ENCODE measurements around the gene HMOX1.
A peak's percentile ranks its signal among the peaks of the same experiment; 100 is the strongest.

HMOX1 gene, protein sequence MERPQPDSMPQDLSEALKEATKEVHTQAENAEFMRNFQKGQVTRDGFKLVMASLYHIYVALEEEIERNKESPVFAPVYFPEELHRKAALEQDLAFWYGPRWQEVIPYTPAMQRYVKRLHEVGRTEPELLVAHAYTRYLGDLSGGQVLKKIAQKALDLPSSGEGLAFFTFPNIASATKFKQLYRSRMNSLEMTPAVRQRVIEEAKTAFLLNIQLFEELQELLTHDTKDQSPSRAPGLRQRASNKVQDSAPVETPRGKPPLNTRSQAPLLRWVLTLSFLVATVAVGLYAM

DNA sequence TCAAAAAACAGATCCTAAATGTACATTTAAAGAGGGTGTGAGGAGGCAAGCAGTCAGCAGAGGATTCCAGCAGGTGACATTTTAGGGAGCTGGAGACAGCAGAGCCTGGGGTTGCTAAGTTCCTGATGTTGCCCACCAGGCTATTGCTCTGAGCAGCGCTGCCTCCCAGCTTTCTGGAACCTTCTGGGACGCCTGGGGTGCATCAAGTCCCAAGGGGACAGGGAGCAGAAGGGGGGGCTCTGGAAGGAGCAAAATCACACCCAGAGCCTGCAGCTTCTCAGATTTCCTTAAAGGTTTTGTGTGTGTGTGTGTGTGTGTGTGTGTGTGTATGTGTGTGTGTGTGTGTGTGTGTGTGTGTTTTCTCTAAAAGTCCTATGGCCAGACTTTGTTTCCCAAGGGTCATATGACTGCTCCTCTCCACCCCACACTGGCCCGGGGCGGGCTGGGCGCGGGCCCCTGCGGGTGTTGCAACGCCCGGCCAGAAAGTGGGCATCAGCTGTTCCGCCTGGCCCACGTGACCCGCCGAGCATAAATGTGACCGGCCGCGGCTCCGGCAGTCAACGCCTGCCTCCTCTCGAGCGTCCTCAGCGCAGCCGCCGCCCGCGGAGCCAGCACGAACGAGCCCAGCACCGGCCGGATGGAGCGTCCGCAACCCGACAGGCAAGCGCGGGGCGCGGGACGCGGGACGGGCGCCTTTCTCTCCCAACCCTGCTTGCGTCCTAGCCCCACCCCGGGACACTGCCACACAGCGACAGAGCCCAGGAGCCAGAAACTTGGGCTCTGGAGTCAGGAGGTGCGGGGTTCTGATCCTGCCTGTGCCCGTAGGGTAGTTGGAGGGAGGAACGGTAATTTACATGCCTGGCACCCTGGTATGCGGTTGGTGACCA is at the start of gene HMOX1:
HMOX1 (plus strand) TSS at position 560 of the 887 bp plus-strand sequence; CDS start at position 638, 78 bp downstream.
- peak; percentile 89 for DNase-seq

DNA sequence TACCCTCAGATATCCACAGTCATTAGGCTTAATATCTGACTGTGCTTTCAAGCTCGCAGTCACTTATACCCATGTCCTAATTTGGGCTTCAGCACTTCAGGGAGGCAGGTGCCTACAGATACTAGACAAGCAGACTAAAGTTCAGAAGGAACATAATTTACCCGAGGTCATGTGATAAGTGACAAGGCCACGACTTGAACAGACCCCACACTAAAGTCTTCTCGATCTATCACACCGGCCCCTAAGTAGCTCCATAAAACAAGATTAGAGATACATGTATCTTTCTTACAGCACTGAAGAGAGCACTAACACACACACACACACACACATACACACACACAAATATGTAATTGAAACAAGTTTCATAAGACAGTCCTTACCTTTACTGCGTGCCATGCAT is 48.6 kb upstream of the HMOX1 start:
- no peak for DNase-seq

DNA sequence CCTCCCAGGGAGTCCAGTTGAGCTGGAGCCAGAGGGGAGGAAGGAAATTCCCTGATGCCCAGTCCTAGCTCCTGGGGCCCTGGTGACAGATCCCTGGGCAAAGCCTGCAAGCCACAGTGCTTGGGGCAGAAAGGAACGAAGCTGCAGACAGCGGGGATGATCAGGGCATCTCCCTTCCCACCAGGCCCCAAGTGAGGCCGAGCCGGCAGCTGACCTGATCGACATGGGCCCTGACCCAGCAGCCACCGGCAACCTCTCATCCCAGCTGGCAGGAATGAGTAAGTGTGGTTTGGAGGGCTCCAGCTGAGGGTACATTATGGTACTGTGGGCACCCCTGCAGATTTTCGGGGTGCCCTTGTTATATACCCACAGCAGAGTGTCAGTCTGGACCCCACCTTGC is 47.7 kb upstream of the HMOX1 start:
- no peak for DNase-seq

DNA sequence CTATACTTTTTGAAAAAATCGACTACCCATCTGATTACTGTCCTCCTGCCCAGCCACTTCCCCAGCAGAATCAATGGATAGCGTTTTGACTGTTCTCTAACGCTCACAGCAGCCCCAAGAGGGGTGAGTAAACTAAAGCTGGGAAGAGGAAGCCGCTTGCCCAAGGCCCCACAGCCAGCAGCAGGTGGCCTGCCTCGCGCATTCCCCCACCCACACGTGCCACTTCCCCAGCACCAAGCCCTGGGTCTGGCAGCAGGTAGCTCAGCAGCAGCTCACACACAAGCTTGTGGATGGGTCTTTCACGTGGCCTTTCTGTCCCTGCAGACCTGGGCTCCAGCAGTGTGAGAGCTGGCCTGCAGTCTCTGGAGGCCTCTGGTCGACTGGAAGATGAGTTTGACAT is 46.9 kb upstream of the HMOX1 start:
- DNase-seq = no peak

DNA sequence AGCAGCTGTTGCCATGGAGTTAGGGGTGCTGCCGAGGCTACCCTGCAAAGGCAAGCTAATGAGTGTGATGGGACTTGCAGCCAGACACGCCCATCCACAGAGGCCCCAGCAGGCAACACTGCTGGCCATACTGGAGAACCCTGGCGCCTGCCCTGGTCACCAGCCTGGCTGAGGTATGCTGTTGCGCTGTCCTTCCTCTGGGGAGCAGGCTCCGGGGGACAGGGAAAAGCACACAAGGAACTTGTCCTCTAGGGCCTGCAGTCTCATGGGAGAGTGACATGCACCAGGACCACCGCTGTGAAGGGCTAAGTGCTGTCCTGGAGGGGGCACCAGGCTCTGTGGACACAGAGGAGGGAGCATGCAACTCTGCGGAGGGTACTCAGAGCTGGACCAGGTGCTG is 45.4 kb upstream of the HMOX1 start:
- DNase-seq = no peak

DNA sequence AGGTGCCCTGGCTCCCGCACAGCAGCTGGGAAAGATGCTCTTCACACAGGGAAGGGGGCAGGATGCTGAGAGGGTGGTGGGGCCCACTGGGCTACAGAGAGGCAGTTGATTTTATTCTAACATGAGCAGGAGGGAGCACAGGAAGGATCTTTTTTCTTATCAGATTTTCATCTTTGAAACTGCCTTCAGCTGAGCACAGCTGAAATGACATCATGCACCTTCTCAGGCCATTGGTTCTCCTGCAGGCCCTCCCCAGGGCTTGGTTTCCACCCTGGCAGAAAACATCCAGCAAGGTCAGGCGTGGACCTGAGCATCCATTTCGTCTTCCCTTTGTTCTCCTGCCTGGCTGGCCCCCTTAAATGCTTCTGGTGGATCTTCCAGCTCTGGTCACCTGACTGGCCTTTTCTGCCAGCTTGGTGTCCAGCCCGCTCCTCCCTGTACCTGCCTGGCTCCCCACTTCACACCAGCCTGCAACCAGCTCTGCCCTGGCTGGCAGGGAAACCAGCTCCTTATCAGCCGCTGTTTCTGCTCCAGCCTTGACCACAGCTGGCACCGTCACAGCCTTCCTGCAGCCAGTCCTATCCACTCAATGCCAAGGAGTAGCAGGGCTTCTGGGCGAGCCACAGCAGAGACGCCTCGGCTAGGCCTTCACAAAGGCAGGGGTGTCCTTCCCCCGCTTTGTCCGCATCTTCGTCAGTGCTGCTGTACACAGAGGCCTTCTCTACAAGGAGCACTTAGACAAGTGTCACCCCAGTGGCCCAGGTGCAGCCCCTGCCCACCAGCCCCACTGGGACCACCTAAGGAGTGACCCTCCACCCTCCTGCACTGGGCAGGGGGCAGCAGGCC is 44.7 kb upstream of the HMOX1 start:
- DNase-seq = no peak

DNA sequence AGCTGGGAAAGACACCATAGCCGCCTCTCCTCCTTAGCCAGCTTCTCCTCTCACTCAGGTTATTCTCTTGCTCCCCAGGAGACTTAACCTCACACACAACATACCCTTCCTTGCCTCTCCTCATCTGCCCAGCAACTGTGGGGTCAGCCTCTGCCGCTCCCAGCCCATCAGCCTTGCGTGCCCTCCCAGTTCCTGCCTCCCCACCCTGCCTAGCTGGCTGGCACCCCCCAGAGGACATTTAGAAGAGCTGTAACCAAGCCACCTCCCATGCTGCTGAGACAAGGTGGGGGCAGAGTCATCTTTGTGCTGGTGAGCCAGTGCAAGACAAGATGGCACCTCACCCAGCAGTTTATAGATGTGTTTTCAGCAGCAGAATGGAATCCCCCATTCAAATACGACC is 43.0 kb upstream of the HMOX1 start:
- no peak for DNase-seq

DNA sequence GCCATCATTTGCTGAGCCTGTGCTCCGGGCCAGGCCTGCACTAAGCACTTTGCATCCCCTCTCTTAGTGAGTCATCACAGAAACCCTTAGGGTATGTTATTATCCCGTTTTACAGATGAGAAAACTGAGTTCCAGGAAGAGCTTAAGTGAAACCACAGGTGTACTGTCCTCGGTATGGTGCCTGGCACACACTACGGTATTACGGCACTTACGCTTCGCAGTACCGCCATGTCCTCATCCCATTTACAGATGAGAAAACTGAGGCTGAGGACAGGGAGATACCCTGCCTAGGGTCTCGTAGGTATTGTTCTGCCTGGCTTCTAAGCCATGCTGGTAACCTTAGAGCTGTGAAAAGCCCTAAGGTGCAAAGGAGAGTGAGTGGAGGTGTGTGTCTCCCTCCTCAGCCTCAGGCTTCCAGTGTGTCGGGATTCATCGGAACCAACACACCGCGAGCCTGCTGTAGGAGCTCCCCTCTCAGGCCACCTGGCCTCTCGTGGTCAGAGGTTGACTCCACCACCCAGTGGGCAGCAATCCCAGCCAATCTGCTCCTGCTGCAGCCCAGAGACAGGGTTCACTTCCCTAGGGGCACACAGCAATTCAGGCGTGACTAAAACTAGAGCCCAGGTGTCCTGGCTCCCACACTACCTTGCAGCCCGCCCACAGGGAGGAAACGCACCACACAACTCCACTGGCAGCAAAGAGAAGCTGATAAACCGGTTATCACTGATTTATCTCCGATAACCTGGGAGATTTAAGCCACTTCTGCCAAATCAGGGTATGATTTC is 39.6 kb upstream of the HMOX1 start:
- peak; percentile 23 for DNase-seq

DNA sequence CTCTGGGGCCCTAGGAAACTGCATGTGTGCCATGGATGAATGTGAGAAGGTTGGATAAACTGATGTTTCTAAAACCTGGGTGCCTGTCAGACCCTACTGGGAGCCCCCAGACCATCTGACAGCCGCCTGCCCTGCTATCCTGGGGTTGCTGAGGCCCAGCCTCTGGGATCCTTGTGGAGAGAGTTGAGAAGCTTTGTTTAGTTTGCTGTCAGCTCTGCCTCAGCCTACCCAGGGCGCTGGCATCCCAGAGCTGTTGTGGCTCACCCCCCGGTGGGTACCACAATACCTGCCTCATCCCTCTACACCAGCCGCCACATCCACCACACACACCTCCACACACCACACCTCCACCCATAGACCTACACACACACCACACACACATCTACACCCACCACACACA is 38.5 kb upstream of the HMOX1 start:
- DNase-seq = peak; percentile 18

DNA sequence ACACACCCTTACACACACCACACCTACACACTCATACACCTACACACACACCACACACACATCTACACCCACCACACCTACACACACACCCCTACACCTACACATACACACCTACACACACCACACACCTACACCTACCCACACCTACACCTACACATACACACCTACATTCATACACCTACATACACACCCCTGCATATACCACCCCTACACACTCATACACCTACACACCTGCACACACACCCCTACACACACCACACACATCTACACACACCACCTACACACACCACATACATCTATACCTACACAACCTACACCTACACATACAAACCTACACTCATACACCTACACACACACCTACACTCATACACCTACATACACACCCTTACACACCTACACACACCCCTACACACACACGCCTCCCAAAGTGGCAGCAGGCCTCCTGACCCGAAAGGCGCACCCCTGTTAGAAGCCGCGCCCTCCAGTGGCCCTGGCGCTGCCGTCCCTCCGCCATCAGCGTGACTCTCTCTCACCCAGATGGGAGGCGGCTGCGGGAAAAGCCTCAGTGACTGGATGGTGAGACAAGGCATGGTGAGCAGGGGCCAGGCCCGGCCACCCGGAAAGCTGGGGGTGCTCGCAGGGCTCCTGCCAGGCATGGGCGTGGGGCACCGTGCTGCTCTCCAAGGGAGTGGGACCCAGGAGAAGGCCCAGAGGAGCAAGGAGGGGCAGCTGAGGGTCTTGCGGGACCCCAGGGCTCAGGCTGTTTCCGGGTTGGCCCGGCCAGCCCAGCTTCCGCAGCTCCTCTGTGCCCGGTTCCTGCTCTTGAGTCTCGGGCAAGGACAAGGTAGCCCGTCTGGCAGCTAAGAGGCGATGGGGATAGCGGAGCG is 37.0 kb upstream of the HMOX1 start:
- peak; percentile 19 for DNase-seq

DNA sequence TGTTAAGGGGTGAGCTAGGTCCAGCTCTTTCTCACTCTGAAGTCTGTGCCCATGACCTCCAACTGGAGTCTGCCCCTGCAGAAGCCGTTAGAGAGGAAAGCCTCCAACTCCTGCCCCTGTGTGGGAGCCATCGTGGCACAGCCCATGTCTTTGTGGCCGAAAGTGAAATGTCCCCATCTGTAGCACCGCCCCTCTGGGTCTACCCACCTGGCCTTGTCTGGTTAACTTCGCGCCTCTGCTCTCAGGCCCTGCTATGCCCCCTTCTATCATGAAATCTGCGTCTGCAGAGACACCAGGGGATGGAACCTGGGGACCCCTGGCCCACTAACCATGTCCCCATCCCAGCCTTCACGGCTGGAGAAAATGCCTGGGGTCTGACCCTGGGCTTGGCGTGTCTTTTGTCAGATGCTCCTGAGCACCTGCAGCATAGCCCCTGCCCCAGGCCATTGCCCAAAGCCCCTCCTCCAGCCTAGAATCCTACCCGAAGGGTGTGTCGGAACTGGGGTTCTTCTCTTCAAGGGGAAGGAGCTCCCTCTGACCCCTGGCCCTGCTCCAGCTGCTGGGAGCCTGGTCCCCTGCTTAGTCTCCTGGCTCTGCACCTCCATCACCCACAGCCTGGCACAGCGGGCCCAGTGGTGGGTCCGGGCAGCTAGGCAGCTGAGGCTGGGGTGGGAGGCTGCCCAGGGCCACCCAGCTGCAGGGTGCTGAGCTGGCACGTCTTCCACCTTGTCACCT is 35.8 kb upstream of the HMOX1 start:
- DNase-seq = peak; percentile 2

DNA sequence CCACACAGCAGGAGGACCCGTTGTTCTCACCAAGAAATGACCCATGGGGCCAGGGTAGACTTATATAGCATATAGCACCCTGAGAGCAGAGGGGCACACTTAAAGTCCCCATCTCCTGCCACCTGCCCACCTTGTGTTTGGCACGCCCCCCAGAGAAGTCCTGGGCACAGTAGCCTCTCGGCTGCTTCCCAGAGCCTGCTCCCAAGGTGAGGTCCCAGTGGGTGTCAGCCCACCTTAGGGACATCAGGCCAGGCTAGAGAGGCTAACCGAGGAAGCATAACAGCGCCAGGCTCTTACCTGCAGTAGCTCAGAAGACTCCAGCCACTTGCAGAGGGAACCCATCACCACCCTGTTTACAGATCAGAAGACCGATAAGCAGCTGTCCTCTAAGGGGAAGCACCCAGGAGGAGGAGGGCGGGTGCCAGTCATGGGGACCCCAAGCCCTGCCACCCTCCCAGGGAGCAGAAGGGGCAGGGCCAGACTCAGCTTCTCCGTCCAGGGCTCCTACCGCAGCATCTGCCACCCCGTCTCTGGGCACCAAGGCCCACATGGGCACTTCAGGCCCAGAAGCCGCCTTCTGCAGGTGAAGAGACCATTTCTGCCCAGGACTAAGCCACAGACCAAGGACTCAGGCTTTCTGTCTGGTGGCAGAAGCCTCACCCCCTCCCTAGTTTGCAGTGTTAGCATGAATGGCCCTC is 34.9 kb upstream of the HMOX1 start:
- DNase-seq = no peak

DNA sequence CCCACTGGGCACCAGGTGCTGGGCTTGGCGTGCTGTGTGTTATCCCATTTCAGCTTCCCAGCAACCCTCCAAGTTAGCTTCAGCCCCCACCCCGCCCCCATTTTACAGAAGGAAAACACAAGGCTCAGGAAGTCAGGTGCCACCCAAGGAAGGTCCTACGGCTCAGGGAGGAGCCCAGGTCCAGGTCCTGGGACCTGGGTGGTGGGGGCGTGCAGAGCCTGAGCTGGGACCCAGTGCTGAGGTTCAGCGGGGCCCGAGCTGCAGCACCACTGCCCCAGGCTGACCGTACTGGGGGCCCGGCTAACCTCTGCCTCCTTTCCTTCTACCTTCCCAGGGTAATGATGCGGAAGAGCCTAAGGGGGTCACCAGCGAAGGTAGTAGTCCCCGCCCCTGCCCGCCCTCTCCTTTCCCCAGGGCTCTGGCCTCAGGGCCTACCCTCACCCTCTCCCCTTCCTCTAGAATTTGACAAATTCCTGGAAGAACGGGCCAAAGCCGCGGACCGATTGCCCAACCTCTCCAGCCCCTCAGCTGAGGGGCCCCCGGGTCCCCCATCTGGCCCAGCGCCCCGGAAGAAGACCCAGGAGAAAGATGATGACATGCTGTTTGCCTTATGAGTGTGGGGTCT is 34.2 kb upstream of the HMOX1 start:
- DNase-seq = no peak

DNA sequence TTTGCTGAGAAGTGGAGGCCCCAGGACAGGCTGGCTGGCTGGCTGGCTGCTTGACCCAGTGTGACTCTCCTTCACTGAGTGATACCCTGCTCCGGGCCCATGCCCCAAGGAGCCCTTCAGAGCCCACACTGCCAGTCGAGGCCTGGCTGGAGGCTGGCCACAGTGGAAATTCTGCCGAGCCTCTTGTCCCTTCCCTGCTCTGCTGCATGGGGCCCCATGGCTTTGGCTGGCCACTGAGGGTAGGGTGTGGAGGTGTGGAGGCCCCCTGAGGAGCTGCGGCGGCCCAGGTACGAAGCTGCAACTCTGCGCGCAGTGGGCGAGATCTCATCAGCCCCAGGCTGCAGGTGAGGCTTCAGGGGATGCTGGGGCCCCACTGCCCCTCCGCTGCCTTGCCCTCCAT is 33.4 kb upstream of the HMOX1 start:
- DNase-seq = no peak

DNA sequence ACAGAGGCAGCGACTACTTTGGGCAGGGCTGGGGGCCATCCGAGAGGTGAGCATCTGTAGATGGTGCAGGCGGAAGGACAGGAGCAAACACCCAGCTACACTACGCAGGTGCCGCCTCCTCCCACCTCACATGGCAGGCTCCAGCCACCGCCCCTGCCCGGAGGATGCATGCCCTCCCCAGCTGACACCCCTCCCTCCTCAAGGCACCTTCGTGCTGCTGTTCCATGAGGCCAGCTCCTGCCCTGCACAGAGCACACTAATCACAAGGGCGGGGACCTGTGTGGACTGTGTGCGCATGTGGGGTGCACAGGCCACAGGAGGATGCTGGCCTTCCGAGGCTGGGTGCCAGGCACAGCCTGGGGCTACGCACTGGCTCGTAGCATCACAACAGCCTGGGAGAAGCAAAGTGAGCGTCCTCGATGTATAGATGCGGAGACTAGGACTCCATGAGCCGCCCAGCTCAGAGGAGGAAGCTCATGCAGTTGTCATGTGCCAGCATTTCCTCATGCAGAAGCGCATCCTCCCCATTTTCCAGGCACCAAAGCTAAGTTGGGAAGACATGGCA is 32.8 kb upstream of the HMOX1 start:
- no peak for DNase-seq

DNA sequence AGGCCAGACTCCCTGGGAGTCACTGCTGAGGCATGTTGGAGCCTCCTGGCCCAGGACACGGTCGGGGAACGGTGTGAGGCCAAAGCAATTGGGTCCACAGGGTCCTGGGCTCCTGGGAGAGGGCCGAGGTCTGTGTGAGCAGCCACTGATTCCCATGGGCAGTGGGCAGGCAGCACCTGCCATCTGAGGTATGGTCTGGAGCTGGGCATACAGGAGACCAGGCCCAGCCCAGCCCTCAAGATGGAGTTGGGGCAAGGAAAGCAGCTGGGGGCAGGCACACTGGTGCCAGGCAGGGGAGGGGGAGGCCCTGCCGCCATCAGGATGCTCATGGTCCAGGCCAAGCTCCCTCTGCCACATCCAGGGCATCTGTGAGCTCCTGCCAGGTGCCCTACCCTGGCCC is 32.2 kb upstream of the HMOX1 start:
- no peak for DNase-seq

DNA sequence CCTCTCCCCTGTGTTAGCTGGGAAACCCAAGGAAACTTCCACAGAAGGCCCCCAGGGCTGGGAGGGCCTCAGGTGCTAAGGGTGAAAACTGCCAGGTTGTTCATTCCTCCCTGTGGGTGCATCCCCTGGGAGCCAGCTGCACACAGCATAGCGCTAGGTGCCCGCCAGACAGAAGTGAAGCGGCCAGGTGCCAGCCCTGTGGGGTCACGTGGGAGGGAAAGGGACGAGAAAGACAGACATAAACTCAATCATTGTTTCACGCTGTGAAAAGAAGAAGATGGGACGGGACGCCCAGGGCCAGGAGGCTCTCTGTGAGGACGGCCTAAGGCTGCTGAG is 31.6 kb upstream of the HMOX1 start:
- no peak for DNase-seq

DNA sequence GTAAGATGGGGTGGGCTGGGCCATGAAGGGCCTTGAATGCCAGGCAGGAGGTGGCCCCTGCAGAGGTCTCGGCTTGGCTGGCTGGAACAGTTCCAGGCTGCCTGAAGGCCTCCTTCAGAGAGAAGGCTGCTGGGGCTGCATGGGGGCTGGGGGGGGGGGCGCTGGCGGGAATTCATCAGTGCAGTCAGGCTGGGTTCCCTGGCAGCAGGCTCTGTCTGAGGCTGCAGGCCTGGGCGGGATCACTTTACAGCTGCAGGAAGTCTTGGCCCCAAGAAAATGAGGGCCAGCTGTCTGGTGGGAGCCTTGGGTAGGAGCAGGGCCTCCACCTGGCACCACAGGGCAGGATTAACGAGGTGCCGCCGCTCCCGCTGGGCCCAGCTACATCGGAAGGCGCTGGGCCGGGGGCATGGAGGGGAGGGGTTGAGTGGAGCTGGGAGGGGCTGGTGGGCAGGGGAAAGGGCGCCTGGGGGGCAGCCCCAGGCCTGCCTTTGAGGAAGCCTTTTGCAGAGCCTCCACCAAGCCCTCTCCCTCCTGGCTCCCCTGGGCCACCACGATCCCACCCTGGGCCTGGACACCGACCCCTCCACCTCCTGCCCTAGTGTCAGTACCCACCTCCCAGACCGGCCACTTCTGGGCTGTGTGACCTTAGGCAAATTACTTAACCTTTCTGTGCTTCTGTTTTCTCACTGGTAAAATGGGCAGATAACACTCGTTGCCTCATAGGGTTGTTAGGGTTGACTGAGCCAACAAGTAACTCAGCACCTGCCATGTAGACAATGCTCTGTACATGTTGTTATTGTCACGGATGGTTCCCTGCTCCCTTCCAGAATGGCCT is 31.0 kb upstream of the HMOX1 start:
- peak; percentile 86 for DNase-seq

Measured in left hindlimb (tissue), 1 donor.